DOHH2 (cell line): ENCODE data around the gene CLCA4.

Source experiments
- EZH2phosphoT487 ChIP-seq: fragments of 200-600 bp; sonication (generic); IDR thresholded peaks from 2 replicates; pipeline ENCODE4 v1.6.1; 2017; ENCODE audit warnings: borderline replicate concordance, mild to moderate bottlenecking, antibody characterized with exemption, low read length, moderate library complexity, mixed read lengths
- TF ChIP-seq, protein P1 (sequence below): fragments of 200-600 bp; sonication (generic); IDR thresholded peaks from one replicate; pipeline ENCODE4 v1.5.1; 2014; ENCODE audit warnings: antibody characterized with exemption, mild to moderate bottlenecking, low read depth, low read length; ENCODE audit not compliant: poor library complexity, severe bottlenecking

DNA sequence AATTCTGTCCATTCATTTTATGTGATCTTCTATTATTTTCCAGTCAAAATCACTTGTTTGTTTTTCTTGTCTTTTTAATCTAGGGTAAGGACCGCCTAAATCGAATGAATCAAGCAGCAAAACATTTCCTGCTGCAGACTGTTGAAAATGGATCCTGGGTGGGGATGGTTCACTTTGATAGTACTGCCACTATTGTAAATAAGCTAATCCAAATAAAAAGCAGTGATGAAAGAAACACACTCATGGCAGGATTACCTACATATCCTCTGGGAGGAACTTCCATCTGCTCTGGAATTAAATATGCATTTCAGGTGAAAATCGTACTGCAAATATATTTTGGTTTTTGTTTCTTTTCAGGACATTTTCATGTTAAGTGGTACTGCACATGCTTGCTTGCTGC is 20.5 kb downstream of the CLCA4 start:
- TF ChIP-seq, protein P1, sequence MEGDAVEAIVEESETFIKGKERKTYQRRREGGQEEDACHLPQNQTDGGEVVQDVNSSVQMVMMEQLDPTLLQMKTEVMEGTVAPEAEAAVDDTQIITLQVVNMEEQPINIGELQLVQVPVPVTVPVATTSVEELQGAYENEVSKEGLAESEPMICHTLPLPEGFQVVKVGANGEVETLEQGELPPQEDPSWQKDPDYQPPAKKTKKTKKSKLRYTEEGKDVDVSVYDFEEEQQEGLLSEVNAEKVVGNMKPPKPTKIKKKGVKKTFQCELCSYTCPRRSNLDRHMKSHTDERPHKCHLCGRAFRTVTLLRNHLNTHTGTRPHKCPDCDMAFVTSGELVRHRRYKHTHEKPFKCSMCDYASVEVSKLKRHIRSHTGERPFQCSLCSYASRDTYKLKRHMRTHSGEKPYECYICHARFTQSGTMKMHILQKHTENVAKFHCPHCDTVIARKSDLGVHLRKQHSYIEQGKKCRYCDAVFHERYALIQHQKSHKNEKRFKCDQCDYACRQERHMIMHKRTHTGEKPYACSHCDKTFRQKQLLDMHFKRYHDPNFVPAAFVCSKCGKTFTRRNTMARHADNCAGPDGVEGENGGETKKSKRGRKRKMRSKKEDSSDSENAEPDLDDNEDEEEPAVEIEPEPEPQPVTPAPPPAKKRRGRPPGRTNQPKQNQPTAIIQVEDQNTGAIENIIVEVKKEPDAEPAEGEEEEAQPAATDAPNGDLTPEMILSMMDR = no peak
- no peak for TF ChIP-seq EZH2phosphoT487
